Measurements from ENCODE around the gene MMAB.

Gene MMAB

GRCh38 chr12:109560867-109561710 lies 12.2 kb downstream of the MMAB start:
- DNase-seq (ENCODE audit: low read depth in 1 of 2, low spot score in 1 of 2) = no peak

- no peak for DNase-seq (ENCODE audit: low read depth in 1 of 2, low spot score in 1 of 2)
Observed at GRCh38 chr12:109559601-109560000, 13.7 kb downstream of the MMAB start.

GRCh38 chr12:109559200-109559505 lies 14.2 kb downstream of the MMAB start:
- DNase-seq (ENCODE audit: low read depth in 1 of 2, low spot score in 1 of 2) = no peak

DNA sequence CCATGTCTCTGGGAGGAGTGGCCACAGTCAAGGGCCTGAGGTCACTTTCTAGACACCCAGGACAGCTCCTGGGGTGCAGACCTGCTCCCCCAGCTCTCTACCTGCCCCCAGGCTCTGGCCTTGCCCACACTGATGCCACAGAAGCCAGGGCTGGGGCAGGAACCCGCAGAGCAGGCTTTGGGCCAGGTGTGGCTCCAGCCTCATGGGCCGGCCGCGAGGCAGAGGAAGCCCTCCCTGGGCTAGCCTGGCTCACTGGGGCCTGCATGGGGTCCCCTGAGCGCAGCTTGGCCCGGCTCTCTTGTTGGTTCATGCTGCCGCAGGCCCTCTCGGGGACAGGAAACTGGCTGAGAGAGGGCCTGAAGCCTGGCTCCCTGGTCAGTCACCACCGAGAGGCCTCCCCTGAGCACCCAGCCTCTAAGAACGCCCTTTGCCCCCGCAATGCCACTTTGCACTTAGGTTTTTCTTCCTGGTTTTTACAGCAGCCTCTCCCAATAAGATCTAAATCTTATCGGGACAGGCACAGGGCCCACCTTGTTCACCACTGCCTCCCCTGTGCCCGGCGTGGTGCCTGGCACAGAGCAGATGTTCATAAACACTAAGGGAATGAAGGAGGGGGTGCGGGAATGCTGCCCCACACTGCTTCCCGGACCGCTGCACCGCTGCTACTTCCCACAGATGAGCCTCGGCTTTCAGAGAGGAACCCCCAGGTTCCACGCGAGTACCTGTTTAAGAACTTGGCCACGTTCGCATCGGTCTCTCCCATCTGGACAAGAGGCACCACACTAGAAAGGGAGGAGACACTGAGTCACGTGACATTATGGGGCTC lies 14.7 kb downstream of the MMAB start:
- no peak for DNase-seq (ENCODE audit: low read depth in 1 of 2, low spot score in 1 of 2)

DNA sequence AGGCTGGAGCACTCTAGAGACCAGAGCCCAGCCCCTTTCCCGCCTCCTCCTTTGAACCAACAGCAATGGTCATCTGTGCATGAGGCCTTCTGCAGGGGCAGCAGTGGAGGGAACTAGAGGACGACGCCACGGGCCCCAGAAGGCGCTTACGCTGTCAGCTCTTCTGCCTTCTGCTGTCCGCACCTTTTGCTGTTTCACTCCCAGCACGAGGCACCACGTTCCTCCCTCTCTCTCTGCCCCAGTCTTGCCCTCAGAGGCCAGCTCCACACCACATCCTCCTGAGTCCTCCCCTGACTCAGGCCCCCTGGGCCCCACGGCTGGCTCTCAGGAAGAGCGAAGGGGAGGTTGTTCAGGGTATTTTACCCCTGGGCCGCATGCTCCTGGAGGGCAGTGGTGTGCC lies 15.5 kb downstream of the MMAB start:
- no peak for DNase-seq (ENCODE audit: low read depth in 1 of 2, low spot score in 1 of 2)

DNA sequence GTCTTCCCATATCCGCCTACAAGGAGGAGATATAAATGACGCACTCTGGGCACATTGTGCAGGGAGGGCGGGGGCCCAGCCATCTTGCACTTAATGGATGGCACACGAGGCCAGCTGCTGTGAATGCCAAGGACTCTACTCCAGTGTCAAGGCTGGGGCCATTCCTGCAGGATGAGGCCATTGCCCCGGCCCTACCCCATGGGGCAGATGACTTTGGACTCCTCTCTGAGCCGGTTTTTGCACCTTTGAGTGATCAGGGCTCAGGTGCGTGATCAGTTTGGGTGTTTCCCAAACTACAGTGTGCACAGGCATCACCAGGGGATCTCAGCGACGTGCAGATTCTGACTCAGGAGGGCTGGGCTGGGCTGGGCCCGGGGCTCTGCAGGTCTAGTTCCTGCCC lies 16.1 kb downstream of the MMAB start:
- DNase-seq (ENCODE audit: low read depth in 1 of 2, low spot score in 1 of 2) = no peak

DNA sequence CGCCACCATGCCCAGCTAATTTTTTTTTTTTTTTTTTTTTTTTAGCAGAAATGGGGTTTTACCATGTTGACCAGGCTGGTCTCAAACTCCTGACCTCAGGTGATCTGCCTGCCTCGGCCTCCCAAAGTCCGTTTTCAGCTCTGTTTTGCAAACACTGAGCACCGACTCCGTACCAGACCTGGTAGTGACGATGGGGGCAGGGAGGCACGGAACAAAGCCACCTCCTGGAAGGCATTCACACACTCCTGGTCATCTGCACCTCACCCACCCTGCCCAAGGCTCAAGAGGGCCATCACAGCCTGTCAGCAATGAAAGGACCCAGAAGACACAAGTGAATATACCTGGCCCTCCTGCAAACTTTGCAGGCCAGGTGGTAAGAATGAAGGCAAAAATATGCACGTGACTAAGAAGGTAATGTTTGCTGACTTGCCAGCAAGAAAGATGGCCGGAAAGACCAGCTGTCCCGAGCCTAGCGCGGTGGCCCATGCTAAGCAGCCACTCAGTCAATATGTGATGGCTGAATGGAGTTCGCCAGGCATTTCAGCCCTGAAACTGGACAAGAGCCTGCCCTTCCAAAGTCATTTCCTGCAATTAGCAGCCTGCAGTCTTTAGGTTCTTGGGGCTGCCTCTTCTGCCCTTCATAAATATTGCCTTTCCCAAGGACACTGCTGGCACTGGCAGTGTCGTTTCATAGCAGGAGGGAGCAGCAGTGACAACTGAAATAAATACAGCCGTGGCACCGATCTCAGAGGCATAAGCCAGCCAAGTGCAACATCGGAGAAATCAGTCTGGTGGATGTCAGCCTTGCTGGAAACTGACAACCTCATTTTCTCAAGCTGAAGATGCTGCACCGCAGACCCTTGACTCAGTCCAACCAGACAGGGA lies 17.6 kb downstream of the MMAB start:
- no peak for DNase-seq (ENCODE audit: low read depth in 1 of 2, low spot score in 1 of 2)

GRCh38 chr12:109554761-109555160 lies 18.5 kb downstream of the MMAB start:
- no peak for DNase-seq (ENCODE audit: low read depth in 1 of 2, low spot score in 1 of 2)

DNA sequence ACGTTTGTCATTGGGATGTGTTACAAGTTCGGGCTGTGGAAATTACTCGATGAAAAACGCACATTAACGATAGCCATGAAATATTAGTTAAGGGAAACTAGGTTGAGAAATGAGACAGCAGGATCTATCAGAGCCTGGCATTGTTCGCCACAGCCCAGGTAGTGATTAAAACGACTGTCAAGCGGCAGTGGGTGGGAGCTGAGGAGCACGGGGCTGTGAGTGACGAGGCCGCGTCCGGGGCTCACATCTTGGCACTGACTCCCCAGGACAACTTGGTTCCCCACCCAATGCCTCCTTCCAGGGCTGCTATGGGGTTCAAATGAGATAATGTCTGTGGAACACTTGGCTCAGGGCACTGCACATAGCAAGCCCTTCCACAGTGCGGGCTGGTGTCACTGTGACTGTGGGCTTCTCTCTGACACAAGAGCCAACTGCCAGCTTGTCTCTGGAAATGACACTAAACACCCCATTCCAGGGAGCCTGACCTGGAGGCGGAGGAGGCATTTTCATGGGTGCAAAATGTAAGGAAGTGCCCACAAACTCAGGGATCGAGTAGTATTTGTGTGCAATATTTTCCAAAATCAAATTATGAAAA lies 19.3 kb downstream of the MMAB start:
- DNase-seq (ENCODE audit: low read depth in 1 of 2, low spot score in 1 of 2) = no peak

- no peak for DNase-seq (ENCODE audit: low read depth in 1 of 2, low spot score in 1 of 2)
Observed at GRCh38 chr12:109553483-109553882, 19.8 kb downstream of the MMAB start.

DNA sequence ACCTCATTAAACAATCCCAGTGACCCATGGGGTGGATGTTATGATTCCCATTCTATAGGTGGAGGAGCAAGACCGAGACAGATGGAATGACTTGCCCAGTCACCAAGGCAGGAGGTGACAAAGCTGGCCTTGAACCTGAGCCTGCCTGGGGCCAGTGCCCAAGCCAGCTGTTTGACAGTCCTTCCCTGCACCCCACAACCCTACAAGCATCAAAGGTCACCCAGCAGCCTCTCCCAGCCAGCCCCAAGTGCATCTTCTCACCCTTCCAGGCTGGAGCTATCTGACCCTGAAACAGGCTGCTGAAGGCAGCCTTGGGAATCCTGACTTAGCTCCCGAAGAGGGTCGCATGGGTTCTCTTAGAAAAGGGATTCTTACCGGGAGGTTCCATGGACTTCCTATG lies 20.3 kb downstream of the MMAB start:
- no peak for DNase-seq (ENCODE audit: low read depth in 1 of 2, low spot score in 1 of 2)

DNA sequence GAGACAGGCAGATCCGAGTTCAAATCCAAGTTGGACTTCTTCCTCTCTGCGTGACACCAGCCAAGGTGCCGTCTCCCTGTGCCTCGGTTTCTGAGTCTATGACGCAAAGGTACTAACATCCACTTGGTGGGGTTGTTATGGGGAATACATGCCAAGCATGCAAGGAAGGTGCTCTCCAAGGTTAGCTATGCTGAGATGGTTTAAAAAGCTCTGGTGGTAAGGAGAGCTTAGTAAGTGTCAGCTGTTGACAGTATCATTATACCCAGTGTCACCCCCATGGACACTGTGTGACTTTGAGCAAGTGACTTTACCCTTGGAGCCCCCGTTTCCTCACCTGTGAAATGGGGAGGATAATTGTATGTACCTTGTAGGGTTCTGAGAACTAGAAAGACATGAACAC lies 22.2 kb downstream of the MMAB start:
- DNase-seq (ENCODE audit: low read depth in 1 of 2, low spot score in 1 of 2) = no peak

GRCh38 chr12:109550281-109550680 lies 23.0 kb downstream of the MMAB start:
- no peak for DNase-seq (ENCODE audit: low read depth in 1 of 2, low spot score in 1 of 2)

DNA sequence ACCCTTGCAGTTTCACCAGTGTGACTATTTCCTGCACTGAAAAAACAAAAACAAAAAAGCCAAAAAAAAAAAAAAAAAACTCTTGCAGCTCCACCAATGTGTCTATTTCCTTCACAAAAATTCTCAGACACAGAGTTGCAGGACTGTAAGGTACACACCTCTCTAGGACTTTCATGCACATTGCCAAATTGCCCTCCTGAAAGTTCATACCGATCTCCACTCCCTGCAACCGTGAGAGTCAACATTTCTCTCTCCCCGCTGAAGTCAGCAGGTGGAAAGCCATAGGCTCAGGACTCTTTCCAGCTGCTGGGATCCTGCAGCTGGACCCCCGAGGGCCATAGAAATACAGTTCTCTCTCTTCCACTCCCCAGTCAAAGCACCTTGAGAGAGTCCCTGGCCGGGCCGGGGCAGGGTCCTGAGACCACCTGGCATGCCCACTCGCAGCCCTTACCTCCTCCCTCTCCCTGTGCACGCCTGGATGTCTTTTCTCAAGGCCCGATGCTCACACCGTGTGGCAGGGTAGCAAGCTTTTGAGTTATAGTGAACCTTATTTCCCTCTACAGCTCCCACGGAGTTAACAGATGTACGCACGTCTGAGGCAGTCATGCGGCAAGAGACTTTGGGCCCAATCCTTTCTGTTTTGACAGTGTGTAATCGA lies 23.6 kb downstream of the MMAB start:
- DNase-seq (ENCODE audit: low read depth in 1 of 2, low spot score in 1 of 2) = no peak

GRCh38 chr12:109548258-109548657 lies 25.0 kb downstream of the MMAB start:
- DNase-seq (ENCODE audit: low read depth in 1 of 2, low spot score in 1 of 2) = no peak

DNA sequence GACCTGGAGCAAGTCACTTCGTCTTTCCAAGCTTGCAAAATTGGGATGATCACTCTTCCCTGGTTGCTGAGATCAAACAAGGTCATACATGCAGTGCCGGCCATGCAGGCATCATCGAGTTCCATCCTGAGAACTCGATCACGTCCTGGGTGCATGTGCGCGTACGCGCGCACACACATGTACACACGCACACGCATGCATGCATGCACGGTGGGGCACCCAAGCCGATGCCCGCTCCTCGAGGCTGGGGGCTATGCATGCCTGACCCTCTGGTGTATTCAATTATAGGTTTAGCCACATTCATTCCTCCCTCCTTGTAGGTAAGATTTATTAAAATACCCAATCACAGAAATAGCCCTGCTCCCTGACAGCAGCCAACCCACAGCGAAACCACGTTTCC lies 26.0 kb downstream of the MMAB start:
- no peak for DNase-seq (ENCODE audit: low read depth in 1 of 2, low spot score in 1 of 2)

GRCh38 chr12:109545826-109546225 lies 27.5 kb downstream of the MMAB start:
- no peak for DNase-seq (ENCODE audit: low read depth in 1 of 2, low spot score in 1 of 2)

- DNase-seq (ENCODE audit: low read depth in 1 of 2, low spot score in 1 of 2) = no peak
Observed at GRCh38 chr12:109544955-109545531, 28.3 kb downstream of the MMAB start.

GRCh38 chr12:109542876-109543275 lies 30.4 kb downstream of the MMAB start:
- DNase-seq (ENCODE audit: low read depth in 1 of 2, low spot score in 1 of 2) = no peak

GRCh38 chr12:109542014-109542413 lies 31.3 kb downstream of the MMAB start:
- no peak for DNase-seq (ENCODE audit: low read depth in 1 of 2, low spot score in 1 of 2)

GRCh38 chr12:109541413-109541726 lies 31.9 kb downstream of the MMAB start:
- no peak for DNase-seq (ENCODE audit: low read depth in 1 of 2, low spot score in 1 of 2)
